Measurements from ENCODE around the gene TENM3. TPM values are rescaled to one million over a fixed set of nuclear protein-coding genes. Genes with fewer than 3 reads are reported as not detected.

Gene TENM3
- total RNA-seq, 1 experiment from 2014 or later = 40.5 TPM

DNA sequence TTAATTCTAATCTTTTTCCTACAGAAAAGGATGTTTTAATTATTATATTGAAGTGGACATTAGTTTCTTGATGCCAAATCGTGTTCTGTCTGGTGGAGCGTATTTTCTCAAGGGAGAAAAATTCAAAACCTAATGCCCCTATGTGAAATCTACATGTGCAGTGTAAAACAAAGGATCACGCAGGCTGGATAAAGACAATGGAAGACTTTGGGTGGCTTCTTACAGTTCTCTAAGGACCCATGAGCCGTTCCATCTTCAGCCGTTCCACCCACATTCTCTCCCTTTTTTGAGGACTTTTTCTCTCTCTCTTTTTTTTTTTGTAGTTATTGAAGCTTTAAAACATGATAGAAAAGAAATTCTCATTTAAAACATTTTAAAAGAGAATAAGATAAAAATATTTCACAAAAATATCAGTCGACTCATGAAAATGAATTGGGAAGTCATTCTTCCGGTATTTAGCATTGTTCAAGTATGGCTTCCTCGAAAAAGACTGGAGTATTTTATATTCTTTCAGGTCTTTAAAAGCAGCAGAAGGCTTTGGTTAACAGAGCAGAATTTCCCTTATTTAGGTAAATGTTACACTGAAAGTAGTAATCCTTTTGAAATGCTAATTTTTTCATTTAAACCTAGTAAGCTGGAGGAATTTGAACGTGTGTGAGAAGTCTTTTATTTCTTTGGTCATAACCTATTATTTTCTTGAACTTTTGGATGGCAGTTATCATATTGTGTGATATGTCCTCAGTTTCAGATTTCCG lies 11.0 kb downstream of the TENM3 start:
- DNase-seq (ENCODE audit: low read depth) = no peak

- DNase-seq (ENCODE audit: low read depth) = no peak
Measured at GRCh38 chr4:182255441-182256190, 12.4 kb downstream of the TENM3 start.

DNA sequence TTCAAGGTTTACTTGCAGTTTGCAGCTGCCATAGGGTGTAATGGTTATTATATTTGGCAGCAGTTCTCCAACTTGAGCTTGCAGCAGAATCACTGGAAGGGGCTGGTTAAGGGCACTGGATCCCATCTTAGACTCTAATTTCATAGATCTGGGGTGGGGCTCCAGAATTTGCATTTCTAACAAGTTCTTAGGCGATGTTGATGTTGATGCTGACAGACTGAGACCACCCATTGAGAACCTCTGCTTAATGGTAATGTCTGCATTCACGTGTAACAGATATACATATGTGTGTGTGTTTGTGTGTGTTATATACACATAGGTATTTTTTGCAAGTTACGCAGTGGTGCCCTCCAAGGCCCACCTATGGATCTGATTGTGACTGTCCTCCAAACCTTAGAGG lies 13.8 kb downstream of the TENM3 start:
- DNase-seq (ENCODE audit: low read depth) = no peak

GRCh38 chr4:182257503-182257902 lies 14.3 kb downstream of the TENM3 start:
- no peak for DNase-seq (ENCODE audit: low read depth)

DNA sequence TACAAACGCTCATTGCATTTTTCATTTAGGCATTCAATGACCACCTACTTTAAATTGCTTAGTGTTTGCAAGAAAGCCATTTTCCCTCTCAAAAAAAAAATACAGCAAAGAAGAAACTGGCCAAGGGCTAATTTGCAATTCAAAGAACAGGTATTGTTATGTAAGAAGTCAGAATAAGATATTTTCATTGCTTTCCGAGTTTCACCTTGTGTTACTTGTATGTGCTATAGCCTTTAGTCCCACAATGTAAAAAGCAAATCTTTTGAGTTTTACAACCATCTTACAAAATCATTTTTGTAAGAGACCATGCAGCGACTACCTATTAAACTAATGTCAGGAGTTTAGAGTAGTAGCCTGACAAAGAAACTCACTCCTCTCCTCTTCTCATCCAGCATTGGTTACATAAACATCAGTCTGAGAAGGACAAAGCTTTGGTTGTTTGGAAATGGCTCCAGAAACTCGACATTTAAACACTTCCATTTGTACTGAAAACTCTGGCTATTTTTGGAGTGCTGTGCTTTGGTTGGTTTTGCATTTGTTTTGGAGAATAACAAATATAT lies 15.3 kb downstream of the TENM3 start:
- DNase-seq (ENCODE audit: low read depth) = no peak

- DNase-seq (ENCODE audit: low read depth) = no peak
Measured at GRCh38 chr4:182261651-182262223, 18.5 kb downstream of the TENM3 start.

DNA sequence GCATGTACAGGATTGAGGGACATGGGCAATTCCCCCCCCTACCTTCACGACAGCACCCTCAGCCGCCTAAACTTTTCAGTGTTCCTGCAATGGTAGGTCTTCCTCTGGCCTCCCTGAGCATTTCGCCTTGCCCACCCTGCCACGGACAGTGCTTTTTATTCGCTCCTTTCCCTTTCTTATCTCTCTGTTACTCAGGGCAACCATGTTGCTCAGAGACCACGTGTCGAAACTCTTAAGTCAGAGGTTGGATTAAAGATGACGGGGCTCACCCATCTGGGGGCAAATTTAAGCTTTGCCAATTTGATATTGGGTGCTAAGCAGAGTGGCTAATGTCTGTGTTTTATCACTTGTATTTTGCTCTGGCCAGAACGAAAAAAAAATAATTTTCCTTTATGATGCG lies 20.4 kb downstream of the TENM3 start:
- DNase-seq (ENCODE audit: low read depth) = peak; percentile 59

DNA sequence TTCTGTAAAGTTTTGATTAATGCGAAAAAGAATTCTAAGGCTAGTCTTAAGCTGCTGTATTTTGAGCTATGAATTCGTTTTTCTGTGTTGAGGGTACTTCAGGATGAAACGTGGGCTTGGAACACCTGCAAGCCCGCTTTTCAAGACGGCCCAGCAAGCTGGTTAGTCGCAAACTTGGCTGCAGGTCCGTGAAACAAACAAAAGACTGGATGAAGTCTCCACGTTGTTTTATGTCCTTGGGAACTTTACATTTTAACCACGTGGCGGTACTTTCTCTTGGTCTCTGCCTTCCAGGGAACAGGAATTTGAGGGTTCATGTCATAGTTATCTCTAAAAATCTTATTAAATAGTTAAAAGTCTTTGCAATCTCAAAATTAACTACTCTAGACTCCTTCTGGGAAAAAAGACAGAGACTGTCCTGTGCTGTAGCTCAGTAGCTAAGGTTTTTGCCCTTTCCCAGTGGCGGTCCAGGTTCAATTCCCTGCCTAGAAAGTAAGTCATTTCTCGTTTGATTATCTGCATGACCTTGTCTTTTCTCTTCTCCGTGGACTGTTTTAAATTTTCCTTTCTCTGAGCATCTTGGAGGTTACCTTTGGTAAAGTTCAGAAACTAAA lies 21.0 kb downstream of the TENM3 start:
- no peak for DNase-seq (ENCODE audit: low read depth)

GRCh38 chr4:182265881-182266280 lies 22.7 kb downstream of the TENM3 start:
- no peak for DNase-seq (ENCODE audit: low read depth)

DNA sequence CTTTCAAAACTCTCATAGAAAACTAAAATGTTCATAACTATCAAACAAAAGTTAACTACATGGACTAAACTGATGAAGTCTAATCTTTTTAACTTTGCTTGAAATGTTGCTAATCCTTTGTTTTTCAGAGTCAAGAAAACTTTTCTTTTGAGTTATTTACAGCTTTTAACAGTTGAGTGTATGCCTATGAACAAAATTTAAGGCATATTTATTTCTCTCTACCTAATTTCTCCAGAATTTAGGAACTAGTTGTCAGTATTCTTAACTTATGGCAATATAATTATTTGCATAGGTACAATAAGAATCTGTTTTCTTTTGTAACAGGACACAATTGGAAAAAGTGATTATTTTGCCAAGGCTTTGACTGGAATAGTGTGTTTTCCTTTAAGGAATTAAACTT lies 23.8 kb downstream of the TENM3 start:
- no peak for DNase-seq (ENCODE audit: low read depth)

GRCh38 chr4:182268966-182269365 lies 25.8 kb downstream of the TENM3 start:
- no peak for DNase-seq (ENCODE audit: low read depth)

DNA sequence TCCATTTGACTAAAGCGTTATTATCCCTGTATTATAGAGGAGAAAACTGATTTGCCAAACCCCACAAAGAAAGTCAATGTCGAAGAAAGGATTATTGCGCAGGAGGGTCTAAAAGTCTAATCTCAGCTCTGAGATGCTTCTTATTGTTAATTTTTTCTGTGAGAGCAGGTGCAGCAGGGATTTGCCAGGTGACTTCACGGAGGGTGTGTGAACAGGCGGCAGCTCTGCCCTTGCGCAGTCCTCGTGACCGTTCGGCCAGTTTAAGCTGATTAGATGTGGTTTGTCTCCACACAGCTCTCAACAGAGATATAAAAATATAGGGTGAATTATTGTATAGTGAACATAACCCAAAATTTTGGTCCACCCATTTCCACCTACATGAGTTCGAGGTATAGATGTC lies 28.5 kb downstream of the TENM3 start:
- no peak for DNase-seq (ENCODE audit: low read depth)

DNA sequence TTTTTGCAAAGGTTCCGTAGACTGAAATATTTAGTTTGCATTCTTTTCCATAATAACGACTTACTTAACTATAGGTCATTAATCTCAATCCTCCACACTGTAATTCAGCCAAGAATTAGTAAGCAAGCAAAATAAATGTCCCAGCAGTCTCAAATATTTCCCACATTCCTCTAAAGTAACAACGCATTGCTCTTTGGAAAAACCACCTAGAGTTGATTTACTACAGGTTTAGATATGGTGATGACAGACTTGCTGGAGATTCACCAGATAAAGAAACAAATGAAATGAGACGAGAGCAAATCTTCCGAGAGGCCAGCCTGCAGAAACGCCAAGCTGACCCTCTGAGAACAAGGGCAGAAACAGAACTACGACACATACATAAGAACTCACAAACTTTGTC lies 28.9 kb downstream of the TENM3 start:
- DNase-seq (ENCODE audit: low read depth) = no peak

DNA sequence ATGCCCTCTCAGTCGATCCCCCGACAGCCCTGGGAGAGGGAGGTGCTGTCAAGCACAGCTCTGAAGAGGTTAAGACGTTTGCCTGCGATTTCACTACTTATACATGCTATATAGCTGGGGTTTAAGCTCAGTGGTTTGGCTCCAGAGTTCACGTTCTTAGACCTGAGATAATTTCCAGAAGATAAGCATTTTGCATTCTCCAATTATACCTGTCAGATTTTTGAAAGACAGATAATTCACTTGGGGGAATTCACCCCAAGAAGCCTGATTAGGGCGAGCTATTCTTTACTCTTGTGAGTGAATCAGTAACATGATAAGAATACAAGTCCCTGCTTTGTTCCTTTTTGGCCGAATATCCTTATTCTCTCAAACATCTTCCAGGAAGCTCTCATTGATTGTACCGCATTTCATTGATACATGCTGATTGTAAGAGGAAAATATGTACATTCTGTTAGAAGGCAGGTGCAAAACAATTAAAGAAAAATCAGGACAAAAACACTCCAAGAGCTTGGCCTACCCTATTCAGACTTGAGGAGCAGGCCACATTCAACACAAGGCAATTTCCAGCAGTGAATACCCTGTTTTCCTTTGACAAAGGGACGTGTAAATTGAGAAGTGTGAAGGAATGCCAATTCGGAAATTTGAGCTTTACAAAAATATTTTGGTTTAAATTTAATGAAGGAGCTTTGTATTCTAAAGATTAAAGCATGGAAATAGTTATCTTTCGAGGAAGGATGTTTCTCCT lies 30.2 kb downstream of the TENM3 start:
- DNase-seq (ENCODE audit: low read depth) = no peak

DNA sequence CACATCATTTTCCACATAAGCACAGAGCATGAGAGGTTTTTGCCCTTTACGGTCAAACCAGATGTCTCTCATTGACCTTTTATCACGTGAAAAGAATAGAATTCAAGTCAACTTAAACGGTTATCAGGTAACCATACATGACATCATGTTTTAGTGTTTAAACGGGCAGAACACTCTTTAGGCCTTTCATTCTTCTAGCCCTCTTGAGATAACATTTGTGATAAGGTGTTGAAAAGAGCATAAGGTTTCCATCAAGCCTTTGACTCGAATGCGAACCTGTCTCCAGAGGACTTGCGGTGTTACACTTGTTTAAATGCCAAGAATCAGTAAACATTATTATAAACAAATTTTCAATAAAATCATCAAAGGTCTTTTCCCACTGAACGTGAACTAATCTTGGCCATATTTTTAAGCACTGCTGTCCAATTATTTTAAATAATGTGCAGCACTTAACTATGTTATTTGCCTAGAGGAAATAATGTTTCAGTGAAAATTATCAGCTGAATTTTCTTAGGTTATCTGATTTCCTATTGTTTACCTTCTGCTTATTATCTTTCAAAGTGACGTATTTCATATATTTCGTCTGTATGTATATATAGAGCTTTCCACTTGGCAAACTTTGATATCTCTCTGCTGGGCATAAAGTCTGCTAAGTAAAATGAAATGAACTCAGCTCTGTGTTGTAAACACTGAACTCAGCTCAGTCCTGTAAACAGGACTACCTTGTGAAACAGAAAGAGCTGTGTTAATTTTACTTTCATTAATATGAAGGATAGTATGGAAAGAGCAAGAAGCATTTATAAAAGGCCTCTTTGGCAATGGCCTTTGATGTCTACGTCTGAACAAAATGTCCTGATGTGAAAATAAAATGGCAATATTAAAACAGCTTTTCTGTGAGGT lies 33.3 kb downstream of the TENM3 start:
- DNase-seq (ENCODE audit: low read depth) = no peak

DNA sequence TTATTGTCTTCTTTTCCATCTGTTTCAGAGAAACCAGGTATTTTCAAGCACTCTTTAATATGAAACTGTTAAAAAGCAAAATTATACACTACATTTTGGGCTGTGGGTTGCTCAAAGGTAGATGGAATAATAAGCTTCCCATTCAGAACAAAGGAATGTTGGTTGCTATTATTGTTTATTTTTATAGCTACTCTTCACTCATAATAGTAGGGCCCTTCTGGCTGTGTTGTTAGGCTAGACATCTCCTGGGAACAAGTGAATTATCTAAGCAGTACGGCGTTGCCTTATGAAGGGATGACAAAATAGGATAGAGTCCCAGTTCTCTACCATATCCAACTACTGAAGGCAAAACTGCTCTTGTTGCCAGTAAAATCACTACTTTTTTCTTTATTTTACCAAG lies 34.2 kb downstream of the TENM3 start:
- no peak for DNase-seq (ENCODE audit: low read depth)

DNA sequence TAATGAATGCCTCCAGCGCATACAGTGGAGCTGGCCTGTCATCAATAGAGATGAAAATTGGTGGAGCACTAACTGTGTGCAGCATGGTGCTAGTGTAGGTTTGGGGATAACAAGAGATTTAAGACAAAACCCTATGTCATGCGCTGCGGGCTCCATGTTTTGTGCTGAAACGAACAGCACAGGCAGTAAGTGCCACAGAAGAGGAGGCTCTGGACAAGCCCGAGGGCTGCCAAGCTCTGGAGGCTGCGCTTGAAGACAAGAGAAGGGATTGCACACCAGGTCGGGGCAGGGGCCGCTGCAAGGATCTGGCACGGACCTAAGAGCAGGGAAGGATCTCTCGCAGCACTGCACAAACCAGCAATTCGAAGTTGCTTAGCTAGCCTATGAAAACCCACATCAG lies 35.5 kb downstream of the TENM3 start:
- DNase-seq (ENCODE audit: low read depth) = no peak

GRCh38 chr4:182280436-182281111 lies 37.4 kb downstream of the TENM3 start:
- peak; percentile 25 for DNase-seq (ENCODE audit: low read depth)

DNA sequence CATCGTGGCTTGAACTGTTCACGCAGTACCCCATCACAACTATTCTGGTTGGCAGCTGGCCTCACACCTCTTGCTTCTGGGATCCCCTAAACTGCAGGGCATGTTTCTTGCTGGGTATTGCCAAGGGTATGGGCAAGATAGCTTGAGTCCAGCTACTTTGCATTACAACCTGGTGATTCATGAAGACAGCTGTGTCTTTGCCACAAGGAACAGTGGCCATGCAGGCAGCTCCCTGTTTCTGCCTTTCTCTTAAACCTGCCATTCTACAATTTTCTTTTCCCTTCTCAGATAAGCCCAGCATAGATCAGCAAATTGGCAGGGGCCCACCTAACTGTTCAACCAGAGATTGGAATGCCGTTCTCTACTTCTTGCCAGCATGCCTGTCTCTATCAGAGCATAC lies 42.8 kb downstream of the TENM3 start:
- DNase-seq (ENCODE audit: low read depth) = peak; percentile 42

GRCh38 chr4:182286931-182287330 lies 43.7 kb downstream of the TENM3 start:
- no peak for DNase-seq (ENCODE audit: low read depth)

All from Daoy (cell line).